ENCODE data around the gene FAM234B.

DNA sequence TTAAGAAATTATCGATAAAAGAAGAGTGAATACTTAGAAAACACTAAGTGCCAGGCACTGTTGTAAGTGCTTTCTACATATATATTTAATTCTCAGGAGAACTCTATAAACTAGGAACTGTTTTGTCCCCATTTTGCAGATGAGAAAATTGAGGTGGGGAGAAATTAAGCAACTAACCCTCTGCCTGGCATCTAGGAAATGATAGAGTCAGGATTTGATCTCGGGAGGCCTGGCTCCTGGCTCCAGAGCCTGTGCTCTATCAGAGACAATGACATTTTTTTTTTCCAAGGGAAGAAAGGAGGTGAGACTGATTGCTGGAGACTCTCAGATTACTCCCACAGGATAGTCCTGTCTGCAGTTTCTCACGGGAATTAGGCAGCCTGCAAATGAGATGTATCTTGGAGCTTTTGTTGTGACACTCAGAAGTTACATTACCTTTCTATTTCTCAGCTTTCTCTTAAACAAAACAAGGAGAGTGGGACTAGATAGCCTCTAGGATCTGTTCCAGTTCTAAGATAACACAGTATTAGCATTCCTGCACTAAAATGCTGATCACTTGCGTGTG is 1.4 kb upstream of the FAM234B start:
- TF ChIP-seq, protein P1, sequence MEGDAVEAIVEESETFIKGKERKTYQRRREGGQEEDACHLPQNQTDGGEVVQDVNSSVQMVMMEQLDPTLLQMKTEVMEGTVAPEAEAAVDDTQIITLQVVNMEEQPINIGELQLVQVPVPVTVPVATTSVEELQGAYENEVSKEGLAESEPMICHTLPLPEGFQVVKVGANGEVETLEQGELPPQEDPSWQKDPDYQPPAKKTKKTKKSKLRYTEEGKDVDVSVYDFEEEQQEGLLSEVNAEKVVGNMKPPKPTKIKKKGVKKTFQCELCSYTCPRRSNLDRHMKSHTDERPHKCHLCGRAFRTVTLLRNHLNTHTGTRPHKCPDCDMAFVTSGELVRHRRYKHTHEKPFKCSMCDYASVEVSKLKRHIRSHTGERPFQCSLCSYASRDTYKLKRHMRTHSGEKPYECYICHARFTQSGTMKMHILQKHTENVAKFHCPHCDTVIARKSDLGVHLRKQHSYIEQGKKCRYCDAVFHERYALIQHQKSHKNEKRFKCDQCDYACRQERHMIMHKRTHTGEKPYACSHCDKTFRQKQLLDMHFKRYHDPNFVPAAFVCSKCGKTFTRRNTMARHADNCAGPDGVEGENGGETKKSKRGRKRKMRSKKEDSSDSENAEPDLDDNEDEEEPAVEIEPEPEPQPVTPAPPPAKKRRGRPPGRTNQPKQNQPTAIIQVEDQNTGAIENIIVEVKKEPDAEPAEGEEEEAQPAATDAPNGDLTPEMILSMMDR (IDR thresholded peaks at IDR 0.05): no peak
- TF ChIP-seq POLR2A (IDR thresholded peaks at IDR 0.05): no peak
